ENCODE measurements around the gene EEF2K.

The EEF2K gene

DNA sequence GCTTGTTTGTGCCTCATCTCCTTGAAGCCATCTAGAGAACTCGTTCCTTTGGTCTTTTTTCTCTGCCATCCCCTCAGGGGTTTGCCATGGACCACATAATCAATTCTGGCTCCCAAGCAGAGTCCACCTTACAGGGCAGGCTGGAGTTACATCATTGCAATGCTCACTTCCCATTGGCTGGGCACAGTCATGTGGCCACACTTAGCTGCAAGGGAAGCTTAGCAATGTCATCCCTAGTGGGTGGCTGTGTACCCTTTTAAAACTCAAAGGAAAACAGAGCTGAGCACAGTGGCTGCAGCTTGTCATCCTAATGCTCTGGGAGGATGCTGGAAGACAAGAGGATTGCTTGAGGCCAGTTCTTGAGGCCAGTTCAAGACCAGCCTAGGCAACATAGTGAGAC lies 49.3 kb downstream of the EEF2K start:
- no peak for DNase-seq

DNA sequence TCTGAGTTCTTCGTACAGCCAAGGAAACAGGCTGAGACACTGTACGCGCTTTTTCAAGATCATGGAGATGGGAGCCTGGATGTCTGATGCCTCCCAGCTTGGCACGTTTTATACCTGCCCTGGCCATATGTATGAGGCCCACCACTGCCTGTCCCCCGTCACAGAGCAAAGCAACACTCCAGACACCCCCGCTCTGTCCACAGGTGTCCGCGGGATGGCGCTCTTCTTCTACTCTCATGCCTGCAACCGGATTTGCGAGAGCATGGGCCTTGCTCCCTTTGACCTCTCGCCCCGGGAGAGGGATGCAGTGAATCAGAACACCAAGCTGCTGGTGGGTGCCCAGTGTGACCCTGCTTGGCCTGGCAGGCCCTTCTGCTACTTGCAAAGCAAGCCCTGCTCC lies 51.4 kb downstream of the EEF2K start:
- DNase-seq = no peak

DNA sequence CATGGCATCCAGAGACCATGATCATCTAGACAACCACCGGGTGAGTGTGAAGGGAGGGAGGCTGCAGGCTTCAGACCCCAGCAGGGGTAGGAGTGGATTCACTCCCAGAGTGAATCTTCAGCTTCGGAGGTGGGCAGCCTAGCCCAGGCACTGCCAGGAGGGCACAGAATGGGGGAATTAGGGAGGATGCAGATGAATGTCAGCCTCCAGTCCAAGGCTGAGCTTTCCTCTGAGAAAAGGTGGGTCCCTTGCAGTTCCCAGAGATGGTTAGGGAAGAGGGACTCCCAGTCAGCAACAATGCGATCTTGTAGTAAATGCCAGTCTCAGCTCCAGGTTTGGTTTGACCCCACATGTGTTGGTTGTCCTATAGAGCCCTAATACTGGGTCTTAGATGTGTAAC lies 54.4 kb downstream of the EEF2K start:
- DNase-seq = no peak

DNA sequence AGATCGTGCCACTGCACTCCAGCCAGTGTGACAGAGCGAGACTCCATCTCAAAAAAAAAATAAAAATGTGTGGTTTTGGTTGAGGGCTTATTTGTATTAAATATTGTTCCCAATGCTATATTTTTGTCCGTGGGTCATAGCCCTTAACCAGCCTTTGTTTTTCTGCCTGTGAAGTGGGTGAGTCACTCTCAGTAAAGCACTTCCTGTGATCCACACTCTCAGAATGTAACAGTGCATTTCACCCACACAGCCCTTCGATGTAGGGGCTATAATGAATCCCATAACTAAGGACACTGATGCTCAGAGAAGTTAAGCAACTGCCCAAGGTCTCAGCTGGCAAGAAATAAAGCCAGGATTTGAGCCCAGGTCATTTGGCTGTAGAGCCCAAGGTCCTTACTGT lies 56.4 kb downstream of the EEF2K start:
- no peak for DNase-seq

DNA sequence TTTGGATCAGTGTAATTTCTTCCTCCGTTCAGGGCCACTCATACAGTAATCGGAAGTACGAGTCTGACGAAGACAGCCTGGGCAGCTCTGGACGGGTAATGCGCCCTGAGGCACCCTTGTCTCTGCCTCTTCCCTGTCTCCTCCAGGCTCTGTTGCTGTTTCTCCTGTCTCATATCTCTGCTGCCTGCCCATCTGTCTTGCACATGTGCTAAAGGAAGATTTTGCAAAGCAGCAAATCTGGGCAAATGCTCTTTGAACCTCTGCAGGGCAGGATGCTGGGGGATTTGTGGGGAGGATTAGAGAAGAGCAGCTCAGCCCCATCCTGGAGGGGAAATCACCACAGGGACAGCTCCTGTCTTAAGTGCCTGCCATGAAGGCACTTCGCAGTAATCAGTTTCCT lies 58.7 kb downstream of the EEF2K start:
- DNase-seq = no peak

DNA sequence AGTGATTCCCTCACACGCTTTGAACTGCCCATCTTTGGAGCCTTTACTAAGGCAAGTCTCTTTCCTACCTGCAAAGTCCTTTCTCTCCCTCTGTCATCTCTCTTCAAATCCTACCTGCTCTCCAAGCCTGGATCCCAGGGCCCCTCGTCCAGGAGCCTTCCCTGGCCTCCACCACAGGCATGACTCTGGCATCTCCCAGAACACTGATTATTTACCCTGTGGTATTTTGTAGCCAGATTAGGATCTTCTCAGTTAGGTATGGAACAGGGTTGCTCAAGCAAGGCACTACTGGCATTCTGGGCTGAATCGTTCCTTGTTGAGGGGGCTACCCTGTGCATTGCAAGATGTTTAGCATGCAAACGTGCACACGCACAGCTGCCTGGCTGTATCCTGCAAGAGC lies 59.3 kb downstream of the EEF2K start:
- no peak for DNase-seq

DNA sequence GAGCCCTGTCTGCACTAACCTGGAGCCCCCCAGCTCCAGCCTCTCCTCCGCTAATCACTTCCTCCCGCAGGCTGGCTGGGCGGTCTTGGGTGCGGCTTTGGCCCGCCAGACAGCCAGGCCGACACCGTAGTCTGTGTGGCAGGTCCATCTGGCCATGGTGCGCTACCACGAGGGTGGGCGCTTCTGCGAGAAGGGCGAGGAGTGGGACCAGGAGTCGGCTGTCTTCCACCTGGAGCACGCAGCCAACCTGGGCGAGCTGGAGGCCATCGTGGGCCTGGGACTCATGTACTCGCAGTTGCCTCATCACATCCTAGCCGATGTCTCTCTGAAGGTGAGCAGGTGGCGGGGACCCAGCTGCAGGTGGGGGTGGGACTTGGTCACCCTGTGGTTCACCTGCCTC lies 60.5 kb downstream of the EEF2K start:
- DNase-seq = no peak

DNA sequence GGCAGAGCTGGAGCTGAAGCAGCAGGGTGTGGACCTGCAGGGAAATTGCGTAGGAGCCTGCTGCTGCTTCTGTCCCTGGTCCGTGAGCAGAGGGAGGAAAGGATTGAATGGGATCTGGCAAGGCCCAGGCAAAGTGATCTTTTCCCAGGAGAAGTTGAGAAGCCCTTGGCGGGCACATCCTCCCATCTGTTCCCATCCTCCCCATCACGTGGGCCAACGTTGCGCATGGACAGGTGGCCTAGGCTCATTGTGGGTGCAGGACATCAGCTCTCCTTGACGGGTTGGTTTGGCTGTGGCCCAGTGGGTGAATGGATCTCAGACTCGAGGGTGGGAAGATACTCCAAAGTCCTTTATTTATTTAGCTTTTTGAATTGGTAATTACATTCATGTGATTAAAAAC lies 61.7 kb downstream of the EEF2K start:
- DNase-seq = no peak

DNA sequence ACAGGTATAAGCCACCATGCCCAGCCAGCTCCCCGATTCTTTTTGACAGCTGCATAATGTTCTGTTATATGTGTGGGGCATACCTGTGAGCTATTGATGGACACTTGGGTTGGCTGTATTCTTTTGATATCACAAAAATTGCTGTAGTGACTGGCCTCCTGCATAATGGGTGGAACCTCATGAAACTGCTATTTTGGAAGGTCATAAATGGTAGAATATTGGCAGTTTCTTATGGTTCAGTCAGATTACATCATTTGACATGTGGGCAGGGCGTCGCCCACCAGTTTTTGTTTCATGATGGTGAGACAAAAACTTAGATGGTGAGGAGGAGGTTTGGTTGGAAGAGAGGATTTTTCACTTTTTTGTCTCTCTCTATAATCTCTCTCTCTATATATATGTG lies 64.4 kb downstream of the EEF2K start:
- DNase-seq = no peak

DNA sequence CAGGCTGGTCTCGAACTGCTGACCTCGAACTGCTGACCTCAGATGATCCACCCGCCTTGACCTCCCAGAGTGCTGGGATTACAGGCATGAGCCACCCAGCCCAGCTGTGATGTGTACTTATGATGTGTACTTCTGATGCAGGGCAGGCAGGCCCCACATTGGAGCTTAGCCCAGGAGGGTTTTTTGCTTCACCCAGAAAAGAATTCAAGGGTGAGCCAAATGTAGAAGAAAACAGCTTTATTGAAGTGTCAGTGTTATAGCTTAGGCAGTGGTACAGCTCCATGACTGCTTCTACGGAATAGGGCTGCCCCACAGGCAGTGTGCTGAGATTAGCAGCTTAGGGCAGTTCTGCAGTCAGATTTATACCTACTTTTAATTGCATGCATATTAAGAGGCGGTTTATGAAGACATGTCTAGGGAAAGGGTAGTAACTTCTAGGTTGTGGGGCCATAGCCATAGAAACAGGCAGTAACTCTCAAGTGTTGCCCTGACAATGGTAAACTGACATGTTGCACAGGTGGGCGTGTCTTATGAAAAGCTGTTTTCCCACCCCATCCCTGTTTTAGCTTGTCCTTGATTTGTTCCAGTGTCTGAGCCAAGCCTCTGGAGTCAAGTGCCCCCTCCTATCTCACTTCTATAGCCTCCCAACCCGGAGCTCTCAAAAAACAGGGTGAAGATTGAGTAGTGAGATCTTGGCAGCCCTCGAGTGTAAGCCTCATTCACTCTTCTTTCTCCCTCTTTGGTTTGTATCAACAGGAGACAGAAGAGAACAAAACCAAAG lies 67.0 kb downstream of the EEF2K start:
- no peak for DNase-seq

DNA sequence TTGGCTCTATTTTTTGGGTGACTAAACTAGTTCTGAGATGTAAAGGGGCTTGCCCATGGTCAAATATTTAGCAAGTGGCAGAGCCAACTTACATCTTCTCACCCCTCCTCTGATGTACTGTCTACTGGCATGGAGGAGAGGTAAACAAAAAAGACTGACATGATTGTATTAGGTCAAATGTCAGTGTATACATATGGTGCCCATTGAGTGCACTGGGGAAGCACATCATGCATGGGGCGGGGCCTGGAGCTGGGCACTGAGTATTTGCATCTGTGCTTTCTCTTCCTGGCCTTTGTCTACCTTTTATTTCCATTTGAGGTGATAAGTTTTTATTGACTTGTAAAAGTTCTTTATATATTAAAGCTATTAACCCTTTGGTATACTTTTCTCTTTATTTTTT lies 68.8 kb downstream of the EEF2K start:
- DNase-seq = no peak

DNA sequence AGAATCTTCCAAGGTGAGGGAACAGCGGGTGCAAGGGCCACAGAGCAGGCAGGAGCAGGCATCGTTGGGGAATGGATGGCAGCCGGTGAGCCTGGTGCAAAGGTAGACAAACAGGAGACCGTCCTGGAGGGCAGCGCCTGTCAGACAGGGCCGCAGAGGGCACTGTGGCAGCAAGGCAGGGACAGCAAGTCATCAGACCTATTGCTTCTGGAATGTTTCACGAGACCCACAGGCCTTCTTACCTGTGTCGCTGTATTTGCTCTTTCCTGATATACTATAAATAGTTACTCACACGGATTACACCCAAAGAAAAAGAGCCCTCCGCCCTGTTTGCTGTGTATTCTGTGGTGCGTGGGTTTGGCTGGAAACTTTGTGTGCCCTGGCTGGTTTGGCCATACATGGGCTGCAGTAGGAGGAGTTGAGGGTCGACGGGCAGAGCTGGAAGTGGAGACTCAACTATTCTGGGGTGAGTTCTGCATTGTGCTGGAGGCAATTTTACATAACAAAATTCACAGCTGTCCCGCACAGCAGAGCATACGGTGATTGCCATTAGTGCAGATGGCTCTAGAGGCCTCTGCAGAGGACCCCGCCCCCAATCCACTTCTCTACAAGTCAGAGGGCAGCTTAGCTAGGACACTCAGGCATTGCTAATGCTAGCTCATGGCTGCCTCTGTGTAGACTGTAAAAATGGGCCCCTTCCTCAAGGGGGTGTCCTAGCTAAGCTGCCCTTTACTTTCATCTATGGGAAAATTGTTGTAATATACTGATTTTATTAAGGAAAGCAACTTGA lies 72.6 kb downstream of the EEF2K start:
- DNase-seq = no peak

DNA sequence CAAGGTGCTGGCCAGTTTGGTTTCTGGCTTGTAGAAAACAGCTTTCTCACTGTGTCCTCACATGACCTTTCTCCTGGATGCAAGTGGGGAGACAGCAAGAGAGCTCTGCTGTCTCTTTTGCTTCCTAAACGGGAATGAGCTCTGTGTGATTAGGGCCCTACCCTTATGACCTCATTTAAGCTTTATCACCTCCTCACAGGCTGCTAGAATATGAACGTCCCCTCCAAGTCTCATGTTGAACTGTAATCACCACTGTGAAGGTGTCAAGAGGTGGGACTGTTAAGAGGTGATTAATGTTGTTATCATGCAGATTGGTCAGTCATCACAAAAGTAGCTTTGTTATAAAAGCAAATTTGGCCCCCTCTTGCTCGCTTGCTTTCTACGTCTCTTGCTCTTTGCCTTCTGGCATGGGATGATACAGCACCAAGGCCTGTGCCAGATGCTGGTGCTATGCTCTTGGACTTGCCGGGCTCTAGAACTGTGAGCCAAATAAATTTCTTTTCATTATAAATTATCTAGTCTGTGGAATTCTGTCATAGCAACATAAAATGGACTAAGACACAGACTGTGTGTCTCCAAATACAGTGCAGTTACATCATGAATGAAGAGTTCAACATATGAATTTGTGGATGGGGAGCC lies 76.3 kb downstream of the EEF2K start:
- no peak for DNase-seq

DNA sequence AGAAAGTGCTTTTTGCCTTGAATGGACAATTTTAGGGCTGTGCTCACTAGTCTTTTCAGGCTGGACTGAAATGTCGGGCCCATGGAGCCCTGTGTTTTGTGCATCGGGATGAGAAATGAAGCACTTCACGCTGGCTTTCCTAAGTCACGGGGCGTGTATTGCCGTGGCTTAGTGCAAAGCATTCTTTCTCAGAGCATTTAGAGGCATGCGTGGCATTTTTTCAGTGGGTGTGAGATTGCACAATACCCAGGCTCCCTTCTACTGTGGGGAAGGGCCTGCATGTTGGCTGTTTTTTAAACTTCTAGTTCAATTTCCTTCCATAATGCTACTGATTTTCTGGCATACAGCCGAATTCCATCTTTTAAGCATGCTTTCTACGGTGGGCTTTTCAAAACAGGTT lies 78.6 kb downstream of the EEF2K start:
- no peak for DNase-seq

DNA sequence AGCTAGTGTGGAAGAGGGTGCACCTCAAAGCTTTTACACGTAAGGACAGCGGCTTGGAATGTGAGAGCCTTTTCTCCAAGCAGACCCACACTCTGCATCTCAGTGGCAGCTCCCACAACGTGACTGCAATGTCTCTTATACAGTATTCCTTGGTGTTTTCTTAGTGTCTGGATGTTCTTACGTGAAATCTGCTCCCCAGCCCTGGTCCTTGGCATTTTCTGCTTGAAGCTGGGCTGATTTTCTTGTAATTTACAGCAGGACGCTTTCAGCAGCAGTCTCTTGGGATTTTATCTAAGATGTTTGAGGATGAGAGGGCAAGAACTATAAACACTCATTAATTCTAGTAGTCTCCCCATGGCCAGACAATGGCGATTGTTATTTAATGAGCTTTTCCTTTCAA lies 79.0 kb downstream of the EEF2K start:
- DNase-seq = no peak

DNA sequence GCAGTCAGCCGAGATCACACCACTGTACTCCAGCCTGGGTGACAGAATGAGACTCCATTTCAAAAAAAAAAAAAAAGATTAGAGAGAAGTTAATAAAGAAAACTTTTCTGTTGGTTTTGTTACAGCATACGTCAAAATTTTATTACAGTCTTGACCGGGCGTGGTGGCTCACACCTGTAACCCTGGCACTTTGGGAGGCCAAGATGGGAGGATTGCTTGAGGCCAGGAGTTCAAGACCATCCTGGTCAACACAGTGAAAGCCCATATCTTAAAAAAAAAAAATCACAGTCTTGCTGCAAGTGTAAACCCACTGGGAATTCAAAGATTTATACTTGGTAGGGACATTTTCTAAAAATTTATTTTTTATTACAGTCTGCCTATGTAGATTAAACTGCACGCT lies 84.9 kb downstream of the EEF2K start:
- DNase-seq = no peak

DNA sequence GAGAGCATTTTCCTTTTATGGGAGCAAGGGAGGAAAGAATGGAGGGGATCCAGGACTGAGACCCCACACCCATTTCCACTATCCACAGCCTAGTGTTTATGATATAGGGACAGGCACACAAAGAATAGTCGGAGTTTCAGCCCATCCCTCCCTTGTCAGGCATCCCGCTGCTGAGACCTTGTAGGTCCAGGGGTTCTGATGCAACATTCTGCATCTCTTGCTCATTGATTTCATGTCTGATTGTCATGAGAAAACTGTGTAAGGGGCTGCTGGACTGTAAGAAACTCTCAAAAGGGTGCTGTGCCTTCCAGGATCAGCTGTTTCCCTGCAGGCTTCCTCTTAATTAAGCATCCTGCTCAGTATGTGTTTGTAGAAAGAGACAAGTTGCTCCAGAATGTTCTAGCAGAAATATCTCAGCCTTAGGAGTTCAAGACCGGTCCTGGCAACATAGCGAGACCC lies 85.8 kb downstream of the EEF2K start:
- DNase-seq = no peak

DNA sequence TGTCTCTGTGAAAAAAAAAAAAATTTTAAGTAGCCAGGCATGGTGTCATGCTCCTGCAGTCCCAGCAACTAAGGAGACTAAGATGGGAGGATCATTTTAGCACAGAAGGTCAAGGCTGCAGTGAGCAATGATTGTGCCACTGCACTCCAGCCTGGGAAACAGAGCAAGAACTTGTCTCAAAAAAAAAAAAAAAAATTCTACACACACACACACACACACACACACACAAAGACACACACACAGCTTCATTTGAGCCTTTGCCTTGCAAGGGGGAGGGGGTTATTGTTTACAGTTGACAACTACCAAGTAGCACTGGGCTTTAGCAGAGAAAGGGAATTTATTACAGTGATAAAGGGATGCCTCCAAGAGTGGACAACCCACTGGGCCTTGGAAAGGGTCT lies 86.2 kb downstream of the EEF2K start:
- DNase-seq = no peak

DNA sequence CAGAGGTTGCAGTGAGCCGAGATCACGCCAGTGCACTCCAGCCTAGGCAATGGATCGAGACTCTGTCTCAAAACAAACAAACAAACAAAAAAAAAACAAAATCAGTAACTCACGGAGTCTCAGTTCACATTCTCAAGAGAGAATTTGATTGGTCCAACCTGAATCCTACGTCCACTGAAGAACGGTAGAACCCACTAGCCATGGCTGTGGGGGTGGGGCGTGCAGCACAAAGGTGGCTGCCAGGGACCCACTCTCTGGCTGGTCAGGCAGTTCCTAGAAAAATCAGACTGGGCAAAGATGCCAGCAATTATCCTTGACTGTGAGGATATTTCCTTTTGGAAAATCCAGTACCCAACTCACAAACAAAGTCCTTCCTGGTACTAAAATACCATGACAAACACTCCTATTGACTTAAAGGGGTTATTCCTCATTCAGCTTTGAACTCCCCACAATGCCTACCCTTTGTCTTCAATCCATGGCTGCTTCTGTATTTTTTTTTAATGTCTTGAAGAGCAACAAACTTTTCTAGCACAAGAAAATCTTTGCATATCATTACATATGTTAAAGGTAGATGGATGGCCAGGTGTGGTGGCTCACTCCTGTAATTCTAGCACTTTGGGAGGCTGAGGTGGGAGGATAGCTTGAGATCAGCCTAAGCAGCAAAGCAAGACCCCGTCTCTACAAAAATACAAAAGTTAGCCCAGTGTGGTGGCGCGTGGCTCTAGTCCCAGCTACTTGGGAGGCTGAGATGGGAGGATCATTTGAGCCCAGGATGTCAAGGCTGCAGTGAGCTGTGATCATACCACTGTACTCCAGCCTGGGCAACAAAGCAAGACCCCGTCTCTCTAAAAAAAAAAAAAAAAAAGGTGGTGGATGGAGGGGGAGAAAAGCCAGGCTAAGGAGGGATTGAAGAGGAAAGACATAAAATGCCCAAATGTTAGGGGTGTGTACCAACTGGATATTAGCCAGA lies 87.3 kb downstream of the EEF2K start:
- no peak for DNase-seq

DNA sequence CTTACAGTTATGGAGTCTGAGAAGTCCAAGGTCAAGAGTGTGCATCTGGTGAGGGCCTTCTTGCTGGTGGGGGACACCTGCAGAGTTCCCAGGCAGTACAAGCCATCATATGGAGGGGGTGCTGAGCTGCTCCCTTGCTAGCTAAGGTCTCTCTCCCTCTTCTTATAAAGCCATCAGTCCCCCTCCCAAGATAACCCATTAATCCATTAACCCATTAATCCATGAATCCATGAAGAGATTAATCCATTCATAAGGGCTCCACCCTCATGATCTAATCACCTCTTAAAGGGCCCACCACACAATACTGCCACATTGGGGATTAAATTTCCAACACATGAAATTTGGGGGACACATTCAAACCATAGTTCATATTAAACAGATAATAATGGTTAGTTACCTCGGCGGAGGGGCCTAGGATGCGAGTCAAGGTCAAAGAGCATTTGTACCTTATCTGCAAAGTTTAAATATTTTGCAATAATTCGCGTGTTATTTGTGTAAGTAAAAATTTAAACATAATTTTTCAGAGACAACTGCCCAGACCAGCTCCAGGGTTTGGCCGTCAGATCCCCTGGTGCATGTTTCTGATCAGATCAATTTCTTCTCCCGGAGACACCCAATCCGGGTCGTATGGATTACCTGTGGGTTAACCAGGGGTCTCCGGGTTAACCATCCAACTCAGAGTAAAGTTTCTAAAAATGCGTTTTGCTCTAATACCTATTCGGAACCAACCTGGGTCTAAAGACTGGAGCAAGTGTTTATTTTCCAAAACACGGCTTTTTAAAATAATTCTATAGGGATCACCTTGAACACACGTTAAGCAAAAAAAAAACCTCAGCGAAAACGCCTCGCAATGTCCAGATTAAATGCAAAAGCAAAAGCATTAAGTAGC lies 90.4 kb downstream of the EEF2K start:
- DNase-seq = no peak

DNA sequence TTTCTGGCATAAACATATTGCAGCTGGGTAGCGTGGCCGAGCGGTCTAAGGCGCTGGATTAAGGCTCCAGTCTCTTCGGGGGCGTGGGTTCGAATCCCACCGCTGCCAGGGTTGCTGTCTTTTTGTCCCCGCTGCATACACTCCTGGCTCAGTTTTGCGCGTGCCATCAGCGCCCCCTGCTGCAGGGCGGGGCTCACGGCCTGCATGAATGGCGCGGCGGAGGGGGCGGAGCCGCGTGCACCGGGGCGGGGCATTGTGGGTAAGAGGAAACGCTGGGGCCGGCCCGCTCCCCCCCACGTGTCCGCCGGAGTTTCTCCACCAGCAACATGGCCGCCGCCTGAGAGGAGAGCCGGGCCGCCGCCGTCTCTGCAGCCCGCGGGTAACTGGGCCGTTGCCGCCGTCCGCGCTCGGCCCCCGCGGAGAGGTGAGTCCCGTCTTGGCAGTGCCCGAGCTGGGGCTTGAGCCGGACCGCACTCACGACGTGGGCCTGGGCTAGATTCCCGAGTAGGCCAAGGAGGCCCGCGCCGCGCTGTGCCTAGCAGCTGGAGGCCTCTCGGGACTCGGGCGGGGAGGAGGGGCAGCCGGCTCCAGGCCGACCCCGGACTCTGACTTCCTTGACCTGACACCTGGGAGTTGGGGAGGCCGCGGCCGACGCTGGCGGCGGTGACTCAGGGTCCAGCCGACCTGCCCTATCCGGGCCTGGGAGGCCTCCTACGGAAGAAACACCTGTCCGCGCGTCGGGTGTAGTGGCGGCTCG lies 91.2 kb downstream of the EEF2K start, which contains the start of gene POLR3E:
Gene POLR3E (plus strand): TSS at position 296 of the 757 bp plus-strand sequence. CDS start 5,560 bp downstream, outside the sequence.
- peak; percentile 98 for DNase-seq

Measured in CD4-positive, alpha-beta T cell treated with Interferon gamma for 1 hour (primary cell).